B cell (primary cell): ENCODE results near the gene TMEM108. TPM values are rescaled to one million over a fixed set of nuclear protein-coding genes. Genes with fewer than 3 reads are reported as not detected.

Experiments used
- ATAC-seq: fragments of 200-7000 bp; cut with Tn5 transposase; one replicate; pipeline ENCODE4 v1.10.0; 2021; ENCODE audit warnings: low read depth, mild to moderate bottlenecking, moderate number of reproducible peaks, moderate library complexity
- CTCF ChIA-PET: fragments of 350-600 bp; sonication (Branson Sonifier 250); formaldehyde crosslinking; loops from one replicate; lab custom pipeline; 2021; ENCODE audit warnings: antibody characterized with exemption, inconsistent platforms; lab: Charles Lee
- POLR2A ChIA-PET: fragments of 350-600 bp; sonication (Branson Sonifier 250); formaldehyde crosslinking; loops from one replicate; lab custom pipeline; 2021; ENCODE audit warnings: antibody characterized with exemption; lab: Charles Lee
- DNase-seq: peaks from one replicate; pipeline ENCODE4 v3.0.0; 2013
- H2AFZ ChIP-seq: 2 replicates; pipeline ENCODE4 v1.6.1; 2012; ENCODE audit warnings: mild to moderate bottlenecking, low read depth, low read length; ENCODE audit not compliant: insufficient read depth, poor library complexity, severe bottlenecking
- H3K27ac ChIP-seq, 2 donors: 1 replicate in 1 of 2; 2 replicates in 1 of 2; pipeline ENCODE4 v1.5.1; 2012 to 2013; ENCODE audit warnings: low read length in 2 of 2, mild to moderate bottlenecking in 2 of 2, moderate library complexity in 1 of 2
- H3K27me3 ChIP-seq, 4 experiments: fragments of 200-600 bp in 1 of 4; sonication (generic) in 1 of 4; replicated peaks in 1 of 4; 1 replicate in 2 of 4; 2 replicates in 2 of 4; pipeline versions ENCODE4 v1.6.1 to v1.7.0; 2013 to 2016; ENCODE audit warnings: low read length in 3 of 4, mild to moderate bottlenecking in 2 of 4, mixed read lengths in 1 of 4, moderate library complexity in 1 of 4; ENCODE audit not compliant: insufficient read depth in 4 of 4, control insufficient read depth in 3 of 4; ENCODE audit errors: control extremely low read depth in 1 of 4
- H3K36me3 ChIP-seq, 2 experiments: replicated peaks in 1 of 2; 1 replicate in 1 of 2; 2 replicates in 1 of 2; pipeline versions ENCODE4 v1.6.1 to v1.7.1; 2013; ENCODE audit warnings: low read length in 1 of 2; ENCODE audit not compliant: insufficient read depth in 2 of 2, control insufficient read depth in 1 of 2; ENCODE audit errors: control extremely low read depth in 1 of 2, extremely low read depth in 1 of 2
- H3K4me1 ChIP-seq, 2 donors: fragments of 200-600 bp in 1 of 2; sonication (generic) in 1 of 2; 1 replicate in 1 of 2; 2 replicates in 1 of 2; pipeline versions ENCODE4 v1.5.1 to v1.6.1; 2013 to 2017; ENCODE audit warnings: low read length in 2 of 2; ENCODE audit not compliant: control insufficient read depth in 2 of 2, insufficient read depth in 2 of 2
- H3K4me2 ChIP-seq: replicated peaks from 2 replicates; pipeline ENCODE3; 2012; ENCODE audit warnings: mild to moderate bottlenecking, low read depth, low read length; ENCODE audit not compliant: poor library complexity, severe bottlenecking
- H3K4me3 ChIP-seq, 5 experiments: fragments of 200-600 bp in 1 of 5; sonication (generic) in 1 of 5; 1 replicate in 3 of 5; 2 replicates in 2 of 5; pipeline versions ENCODE4 v1.5.1 to v1.7.0; 2011 to 2016; ENCODE audit warnings: low read length in 4 of 5, mild to moderate bottlenecking in 4 of 5, low read depth in 2 of 5, control low read depth in 1 of 5, moderate library complexity in 1 of 5; ENCODE audit not compliant: insufficient read depth in 1 of 5; ENCODE audit errors: control extremely low read depth in 1 of 5, extremely low read depth in 1 of 5
- H3K79me2 ChIP-seq: fragments of 200-600 bp; sonication (generic); one replicate; pipeline ENCODE4 v1.6.0; 2016; ENCODE audit warnings: low read length; ENCODE audit not compliant: control insufficient read depth, insufficient read depth
- H3K9ac ChIP-seq: fragments of 200-600 bp; sonication (generic); 2 replicates; pipeline ENCODE4 v1.6.1; 2017; ENCODE audit warnings: mild to moderate bottlenecking, low read length, moderate library complexity
- H3K9me3 ChIP-seq, 3 donors: one replicate each; pipeline versions ENCODE4 v1.6.1 to v1.7.1; 2013; ENCODE audit warnings: low read length in 2 of 3; ENCODE audit not compliant: control insufficient read depth in 2 of 3, insufficient read depth in 1 of 3; ENCODE audit errors: control extremely low read depth in 1 of 3
- H4K20me1 ChIP-seq: 2 replicates; pipeline ENCODE4 v1.6.0; 2012; ENCODE audit warnings: mild to moderate bottlenecking, low read length; ENCODE audit not compliant: insufficient read depth, control insufficient read depth, poor library complexity, severe bottlenecking
- H3K27ac Mint-ChIP-seq: one replicate; pipeline ENCODE4 v1.8.0; 2021; ENCODE audit warnings: mixed read lengths
- H3K27me3 Mint-ChIP-seq: one replicate; pipeline ENCODE4 v1.8.0; 2021; ENCODE audit warnings: mixed read lengths
- H3K4me1 Mint-ChIP-seq: one replicate; pipeline ENCODE4 v1.8.0; 2021; ENCODE audit warnings: mixed read lengths
- H3K4me3 Mint-ChIP-seq: one replicate; pipeline ENCODE4 v1.8.0; 2021; ENCODE audit warnings: mixed read lengths
- H3K9me3 Mint-ChIP-seq: one replicate; pipeline ENCODE4 v1.8.0; 2022; ENCODE audit warnings: mixed read lengths; ENCODE audit not compliant: insufficient read depth
- EZH2 ChIP-seq: IDR thresholded peaks from 2 replicates; pipeline ENCODE4 v1.6.1; 2012; ENCODE audit warnings: borderline replicate concordance, low read depth, mild to moderate bottlenecking, moderate library complexity, low read length; ENCODE audit not compliant: insufficient read depth, poor library complexity, severe bottlenecking
- WGBS: methylation state at CpG from one replicate; pipeline ENCODE4 v1.1.5; 2013; ENCODE audit warnings: missing lambda C conversion rate; ENCODE audit not compliant: insufficient coverage; 5-methylcytosine and 5-hydroxymethylcytosine counted together
- intact Hi-C: fragments of 100-400 bp; cut with micrococcal nuclease; formaldehyde crosslinking; loops from one replicate; pipeline ENCODE4 v1.10.0; 2022
- polyA plus RNA-seq: library from polyadenylated mRNA; depleted of rRNA; stranded (reverse); fragments of >200 nt; gene quantifications from 2 replicates; pipeline ENCODE4 v1.2.3, GENCODE V29; 2012
- total RNA-seq, 2 donors: library from RNA; stranded (reverse); fragments of 120-200 nt in 1 of 2; gene quantifications; 1 replicate in 1 of 2; 2 replicates in 1 of 2; pipeline versions ENCODE4 v1.2.3 to v1.2.4, GENCODE V29; 2013 to 2022
- TF ChIP-seq, protein P1 (sequence below): fragments of 200-600 bp; IDR thresholded peaks from one replicate; pipeline ENCODE4 v1.8.0; 2022; ENCODE audit warnings: antibody characterized with exemption, mild to moderate bottlenecking

The TMEM108 gene
- total and polyA plus RNA-seq, 2 donors (not counting 1 experiment from before 2014, with no cell fraction given) = not detected

- ATAC-seq = no peak
These were observed 149.7 kb downstream of the TMEM108 start for GRCh38 chr3:133187870-133188379.

DNA sequence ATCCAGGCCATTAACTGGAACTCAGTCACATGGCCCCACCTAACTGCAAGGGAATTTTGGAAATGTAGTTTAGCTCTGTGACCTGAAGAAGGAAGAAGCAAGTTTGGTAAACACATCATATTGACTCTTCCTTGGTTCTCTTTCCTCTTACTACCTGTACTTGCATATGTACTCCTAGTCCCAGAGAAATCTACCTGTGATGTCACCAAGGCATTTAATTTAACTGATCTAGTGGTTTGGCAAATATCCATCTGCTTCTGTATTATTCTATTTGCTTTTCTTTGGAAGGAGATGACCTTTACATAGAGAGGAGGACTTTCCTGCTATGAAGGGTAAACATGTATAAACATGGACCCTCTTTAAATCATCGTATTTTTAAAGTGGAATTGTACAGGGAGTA is 150.8 kb downstream of the TMEM108 start:
- H2AFZ ChIP-seq = no peak overlapping the region
- peaks cover 0 to 3% (median 1%) of the 10 kb centered on the region in 4 experiments for H3K27me3 ChIP-seq
- POLR2A ChIA-PET = no interaction called here
- no peaks in the 10 kb centered on the region for H3K79me2 ChIP-seq
- Mint-ChIP-seq H3K27ac (no peak overlapping the region), H3K4me1 (no peaks in the 10 kb centered on the region), H3K27me3 (peaks cover 15% of the 10 kb centered on the region), H3K9me3 (no peaks in the 10 kb centered on the region), H3K4me3 (no peak overlapping the region)
- no peaks in the 10 kb centered on the region for H3K36me3 ChIP-seq
- WGBS = no CpG with 5 or more reads among the region's 1 CpG
- no peak overlapping the region for H3K4me3 ChIP-seq
- H3K4me2 ChIP-seq = no peak overlapping the region
- intact Hi-C loops = no loop called here
- H3K9ac ChIP-seq = no peak overlapping the region
- no peak for DNase-seq
- CTCF ChIA-PET = interaction anchor here (0.7 kb wide), 1 partner anchor 758 kb away, joined by 3 read pairs; no protein-coding TSS in a partner anchor
- no peak overlapping the region for H3K27ac ChIP-seq
- ATAC-seq = no peak
- TF ChIP-seq, protein P1, sequence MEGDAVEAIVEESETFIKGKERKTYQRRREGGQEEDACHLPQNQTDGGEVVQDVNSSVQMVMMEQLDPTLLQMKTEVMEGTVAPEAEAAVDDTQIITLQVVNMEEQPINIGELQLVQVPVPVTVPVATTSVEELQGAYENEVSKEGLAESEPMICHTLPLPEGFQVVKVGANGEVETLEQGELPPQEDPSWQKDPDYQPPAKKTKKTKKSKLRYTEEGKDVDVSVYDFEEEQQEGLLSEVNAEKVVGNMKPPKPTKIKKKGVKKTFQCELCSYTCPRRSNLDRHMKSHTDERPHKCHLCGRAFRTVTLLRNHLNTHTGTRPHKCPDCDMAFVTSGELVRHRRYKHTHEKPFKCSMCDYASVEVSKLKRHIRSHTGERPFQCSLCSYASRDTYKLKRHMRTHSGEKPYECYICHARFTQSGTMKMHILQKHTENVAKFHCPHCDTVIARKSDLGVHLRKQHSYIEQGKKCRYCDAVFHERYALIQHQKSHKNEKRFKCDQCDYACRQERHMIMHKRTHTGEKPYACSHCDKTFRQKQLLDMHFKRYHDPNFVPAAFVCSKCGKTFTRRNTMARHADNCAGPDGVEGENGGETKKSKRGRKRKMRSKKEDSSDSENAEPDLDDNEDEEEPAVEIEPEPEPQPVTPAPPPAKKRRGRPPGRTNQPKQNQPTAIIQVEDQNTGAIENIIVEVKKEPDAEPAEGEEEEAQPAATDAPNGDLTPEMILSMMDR = no peak
- no peak for TF ChIP-seq EZH2
- H3K9me3 ChIP-seq = no peaks in the 10 kb centered on the region
- no peaks in the 10 kb centered on the region for H4K20me1 ChIP-seq
- no peaks in the 10 kb centered on the region for H3K4me1 ChIP-seq

More at GRCh38 chr3:133187870-133188379, 149.7 kb downstream of the TMEM108 start:
- Histone ChIP-seq H2AFZ (no peak overlapping the region), H3K36me3 (no peaks in the 10 kb centered on the region), H3K79me2 (no peaks in the 10 kb centered on the region), H3K9ac (no peak overlapping the region), H3K27ac (no peak overlapping the region), H4K20me1 (no peaks in the 10 kb centered on the region), H3K4me1 (no peaks in the 10 kb centered on the region), H3K27me3 (peaks cover 0 to 3% (median 1%) of the 10 kb centered on the region in 4 experiments), H3K9me3 (no peaks in the 10 kb centered on the region), H3K4me2 (no peak overlapping the region), H3K4me3 (no peak overlapping the region)
- ChIA-PET POLR2A (interaction anchor here (0.7 kb wide), 2 partner anchors 579 to 1354 kb away, joined by 3 to 4 read pairs; no protein-coding TSS in a partner anchor), CTCF (interaction anchor here (0.7 kb wide), 1 partner anchor 759 kb away, joined by 3 read pairs; no protein-coding TSS in a partner anchor)
- WGBS = no CpG with 5 or more reads among the region's 4 CpGs
- TF ChIP-seq, protein P1 = no peak
- TF ChIP-seq EZH2 = no peak
- DNase-seq = no peak
- Mint-ChIP-seq H3K4me3 (no peak overlapping the region), H3K4me1 (no peaks in the 10 kb centered on the region), H3K27ac (no peak overlapping the region), H3K9me3 (no peaks in the 10 kb centered on the region), H3K27me3 (peaks cover 15% of the 10 kb centered on the region)
- intact Hi-C loops = no loop called here
